ENCODE data around the gene PSD.

PSD gene

GRCh38 chr10:102402512-102402896 is 16.1 kb downstream of the PSD start:
- DNase-seq = no peak

DNA sequence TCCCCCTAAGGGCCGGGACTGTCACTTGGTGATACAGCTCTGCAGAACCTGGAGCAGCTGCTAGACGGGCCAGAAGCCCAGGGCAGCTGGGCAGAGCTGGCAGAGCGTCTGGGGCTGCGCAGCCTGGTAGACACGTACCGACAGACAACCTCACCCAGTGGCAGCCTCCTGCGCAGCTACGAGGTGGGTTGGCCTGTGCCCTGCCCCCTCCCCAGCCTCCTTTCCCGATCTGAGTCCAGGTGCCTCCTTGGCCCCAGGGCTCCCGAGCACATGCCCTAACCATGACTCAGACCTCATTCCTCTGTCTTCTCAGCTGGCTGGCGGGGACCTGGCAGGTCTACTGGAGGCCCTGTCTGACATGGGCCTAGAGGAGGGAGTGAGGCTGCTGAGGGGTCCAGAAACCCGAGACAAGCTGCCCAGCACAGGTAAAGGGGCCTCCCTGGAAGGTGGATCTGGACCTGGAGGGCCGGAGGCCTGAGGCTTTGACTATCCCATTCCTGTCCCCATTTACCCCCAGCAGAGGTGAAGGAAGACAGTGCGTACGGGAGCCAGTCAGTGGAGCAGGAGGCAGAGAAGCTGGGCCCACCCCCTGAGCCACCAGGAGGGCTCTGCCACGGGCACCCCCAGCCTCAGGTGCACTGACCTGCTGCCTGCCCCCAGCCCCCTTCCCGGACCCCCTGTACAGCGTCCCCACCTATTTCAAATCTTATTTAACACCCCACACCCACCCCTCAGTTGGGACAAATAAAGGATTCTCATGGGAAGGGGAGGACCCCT is 16.7 kb downstream of the PSD start:
- DNase-seq = no peak

DNA sequence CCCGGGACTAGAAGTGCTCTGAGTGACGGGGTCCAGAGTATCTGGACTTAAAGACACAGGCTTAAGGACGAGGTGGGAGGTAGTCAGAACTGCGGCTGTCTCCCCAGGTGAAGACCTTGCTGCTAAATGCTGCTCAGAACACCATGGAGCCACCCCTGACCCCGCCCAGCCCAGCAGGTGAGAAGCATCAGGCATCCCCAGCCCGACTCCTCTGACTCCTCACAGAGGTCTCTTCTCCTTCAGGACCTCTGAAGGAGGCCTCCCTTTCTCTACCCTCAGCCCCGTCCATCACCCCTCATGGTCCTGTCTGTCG is 17.3 kb downstream of the PSD start:
- no peak for DNase-seq

DNA sequence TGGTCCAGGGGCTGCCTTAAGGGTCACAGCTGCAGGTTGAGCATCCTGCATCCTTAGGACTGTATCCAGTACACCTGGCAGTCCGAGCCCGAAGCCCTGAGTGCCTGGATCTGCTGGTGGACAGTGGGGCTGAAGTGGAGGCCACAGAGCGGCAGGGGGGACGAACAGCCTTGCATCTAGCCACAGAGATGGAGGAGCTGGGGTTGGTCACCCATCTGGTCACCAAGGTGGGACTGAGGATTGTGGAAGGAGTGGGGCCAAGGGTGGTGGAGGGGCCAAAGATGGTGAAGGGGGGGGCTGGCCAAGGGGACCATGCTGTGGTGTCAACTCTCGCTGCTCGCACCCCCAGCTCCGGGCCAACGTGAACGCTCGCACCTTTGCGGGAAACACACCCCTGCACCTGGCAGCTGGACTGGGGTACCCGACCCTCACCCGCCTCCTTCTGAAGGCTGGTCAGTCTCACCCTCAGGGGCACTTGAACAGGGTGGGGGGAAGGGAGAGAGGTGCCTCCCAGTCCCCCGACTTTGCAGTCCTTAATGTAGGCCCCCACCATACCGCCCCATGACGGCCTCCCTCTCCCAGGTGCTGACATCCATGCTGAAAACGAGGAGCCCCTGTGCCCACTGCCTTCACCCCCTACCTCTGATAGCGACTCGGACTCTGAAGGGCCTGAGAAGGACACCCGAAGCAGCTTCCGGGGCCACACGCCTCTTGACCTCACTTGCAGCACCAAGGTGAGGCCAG is 17.8 kb downstream of the PSD start:
- no peak for DNase-seq

GRCh38 chr10:102400076-102400475 is 18.5 kb downstream of the PSD start:
- DNase-seq = no peak

- peak; percentile 55 for DNase-seq
Measured at GRCh38 chr10:102399217-102400021, 19.2 kb downstream of the PSD start.

DNA sequence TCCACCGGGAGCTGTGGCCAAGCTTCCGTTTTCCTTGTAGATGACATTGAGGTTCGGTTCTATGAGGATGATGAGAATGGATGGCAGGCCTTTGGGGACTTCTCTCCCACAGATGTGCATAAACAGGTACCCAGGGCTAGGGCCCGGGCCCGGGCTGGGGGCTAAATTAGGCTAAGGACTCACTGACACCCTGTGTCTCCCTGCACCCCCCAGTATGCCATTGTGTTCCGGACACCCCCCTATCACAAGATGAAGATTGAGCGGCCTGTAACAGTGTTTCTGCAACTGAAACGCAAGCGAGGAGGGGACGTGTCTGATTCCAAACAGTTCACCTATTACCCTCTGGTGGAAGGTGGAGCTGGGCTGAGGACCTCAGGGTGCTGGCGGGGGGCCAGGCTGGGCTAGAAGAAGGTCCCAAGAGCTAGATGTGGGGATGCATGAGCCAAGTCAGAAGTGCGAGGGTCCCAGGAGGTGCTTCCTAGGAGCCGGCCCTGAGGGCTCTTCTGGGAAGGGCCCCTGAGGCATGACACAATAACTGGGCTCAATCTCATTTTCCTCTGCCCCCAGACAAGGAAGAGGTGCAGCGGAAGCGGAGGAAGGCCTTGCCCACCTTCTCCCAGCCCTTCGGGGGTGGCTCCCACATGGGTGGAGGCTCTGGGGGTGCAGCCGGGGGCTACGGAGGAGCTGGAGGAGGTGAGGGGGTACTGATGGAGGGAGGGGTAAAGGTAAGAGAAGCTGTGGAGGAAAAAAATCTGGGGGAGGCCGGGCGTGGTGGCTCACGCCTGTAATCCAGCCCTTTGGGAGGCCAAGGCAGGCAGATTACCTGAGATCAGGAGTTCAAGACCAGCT is 20.2 kb downstream of the PSD start:
- DNase-seq = no peak

DNA sequence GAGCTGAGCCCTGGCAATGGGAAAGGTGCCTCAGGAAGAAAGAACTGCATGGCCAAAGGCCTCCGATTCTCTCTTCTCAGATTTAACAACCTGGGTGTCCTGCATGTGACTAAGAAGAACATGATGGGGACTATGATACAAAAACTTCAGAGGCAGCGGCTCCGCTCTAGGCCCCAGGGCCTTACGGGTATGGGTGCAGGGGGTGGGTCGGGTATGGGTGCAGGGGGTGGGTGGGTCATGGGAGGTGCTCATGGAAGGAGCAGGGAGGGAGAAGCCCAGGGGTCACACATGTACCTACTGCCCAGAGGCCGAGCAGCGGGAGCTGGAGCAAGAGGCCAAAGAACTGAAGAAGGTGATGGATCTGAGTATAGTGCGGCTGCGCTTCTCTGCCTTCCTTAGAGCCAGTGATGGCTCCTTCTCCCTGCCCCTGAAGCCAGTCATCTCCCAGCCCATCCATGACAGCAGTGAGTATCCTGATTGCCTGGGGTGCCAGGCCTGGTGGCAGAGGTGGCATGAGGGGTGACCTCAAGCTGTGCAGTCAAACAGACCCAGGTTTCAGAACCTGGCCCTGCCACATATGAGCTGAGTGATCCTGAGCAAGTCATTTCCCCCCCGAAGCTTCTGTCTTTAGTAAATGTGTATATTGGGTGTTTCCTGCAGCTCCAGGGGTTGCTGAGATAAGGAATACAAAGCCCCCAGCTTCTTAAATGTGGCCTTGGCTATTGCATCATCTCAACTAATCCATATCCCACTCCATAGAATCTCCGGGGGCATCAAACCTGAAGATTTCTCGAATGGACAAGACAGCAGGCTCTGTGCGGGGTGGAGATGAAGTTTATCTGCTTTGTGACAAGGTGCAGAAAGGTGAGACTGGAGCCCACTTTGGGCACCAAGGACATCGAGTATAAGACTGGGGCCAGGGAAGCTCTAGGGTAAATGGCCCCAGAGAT is 21.1 kb downstream of the PSD start:
- no peak for DNase-seq

GRCh38 chr10:102396730-102397151 is 21.8 kb downstream of the PSD start:
- no peak for DNase-seq

GRCh38 chr10:102396317-102396650 is 22.3 kb downstream of the PSD start:
- no peak for DNase-seq

DNA sequence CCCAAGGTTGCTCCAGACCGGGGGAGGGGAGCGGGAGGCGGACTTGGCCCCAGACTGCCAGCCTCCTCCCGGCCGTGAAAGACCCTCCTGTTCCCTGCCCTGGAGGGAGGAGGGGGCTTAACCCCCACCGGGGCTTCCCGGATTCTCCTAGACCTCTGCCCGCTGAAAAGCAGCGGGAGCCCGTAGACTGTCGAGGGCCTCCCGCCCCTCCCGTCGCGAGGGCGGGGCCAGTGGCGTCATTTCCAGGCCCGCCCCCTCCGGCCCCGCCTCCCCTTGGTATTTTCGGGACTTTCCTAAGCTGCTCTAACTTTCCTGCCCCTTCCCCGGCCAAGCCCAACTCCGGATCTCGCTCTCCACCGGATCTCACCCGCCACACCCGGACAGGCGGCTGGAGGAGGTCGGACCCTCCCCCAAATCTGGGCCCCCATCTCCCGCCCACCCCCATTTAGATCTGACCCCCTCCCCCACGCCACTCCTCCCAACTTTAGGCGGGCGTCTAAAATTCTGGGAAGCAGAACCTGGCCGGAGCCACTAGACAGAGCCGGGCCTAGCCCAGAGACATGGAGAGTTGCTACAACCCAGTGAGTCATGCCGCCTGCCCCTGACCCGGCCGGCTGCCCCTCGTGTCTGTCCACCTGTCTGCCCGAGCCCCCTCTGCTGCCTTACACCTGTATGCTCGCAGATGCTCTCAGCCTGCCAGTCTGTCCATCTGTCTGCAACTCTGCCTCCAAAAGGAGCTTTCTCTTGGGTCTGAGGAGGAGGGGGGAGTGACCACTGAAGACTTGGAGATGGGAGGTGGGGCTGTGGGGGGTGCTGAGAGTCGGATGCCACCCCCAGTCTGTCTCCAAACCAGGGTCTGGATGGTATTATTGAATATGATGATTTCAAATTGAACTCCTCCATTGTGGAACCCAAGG is 22.9 kb downstream of the PSD start, which contains the start of gene NFKB2:
Gene NFKB2 (plus strand): TSS at position 306 of the 917 bp plus-strand sequence. CDS start 255 bp downstream, at position 561.
- DNase-seq = peak; percentile 68

DNA sequence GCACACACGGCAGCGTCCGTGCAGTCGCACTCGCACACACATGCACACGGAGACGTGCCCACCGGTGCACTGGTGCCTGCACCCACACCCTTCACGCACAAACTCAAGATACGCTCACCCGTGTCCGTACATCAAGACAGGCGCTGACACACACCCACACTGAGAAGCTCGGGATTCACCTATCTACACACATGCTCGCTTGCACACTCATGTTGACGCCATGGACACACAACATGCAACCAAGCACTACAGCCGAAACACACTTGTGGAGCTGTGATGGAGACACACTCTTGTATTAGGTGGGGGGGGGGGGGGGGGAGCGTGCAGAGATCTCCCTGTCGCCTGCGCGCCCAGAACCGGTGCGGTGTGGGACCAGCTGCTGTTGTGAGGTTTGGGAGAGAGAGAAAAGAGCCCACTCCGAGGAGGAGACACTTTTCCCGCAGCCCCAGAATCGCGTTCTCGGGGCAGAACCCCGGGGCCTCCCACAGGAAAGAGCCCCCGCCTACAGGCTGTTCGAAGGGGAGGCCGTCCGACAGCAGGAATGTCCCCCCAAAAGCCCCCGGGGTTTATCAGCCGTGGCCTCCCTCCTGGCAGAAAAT is 23.7 kb downstream of the PSD start:
- no peak for DNase-seq

- DNase-seq = peak; percentile 73
Measured at GRCh38 chr10:102394079-102394800, 24.3 kb downstream of the PSD start.

DNA sequence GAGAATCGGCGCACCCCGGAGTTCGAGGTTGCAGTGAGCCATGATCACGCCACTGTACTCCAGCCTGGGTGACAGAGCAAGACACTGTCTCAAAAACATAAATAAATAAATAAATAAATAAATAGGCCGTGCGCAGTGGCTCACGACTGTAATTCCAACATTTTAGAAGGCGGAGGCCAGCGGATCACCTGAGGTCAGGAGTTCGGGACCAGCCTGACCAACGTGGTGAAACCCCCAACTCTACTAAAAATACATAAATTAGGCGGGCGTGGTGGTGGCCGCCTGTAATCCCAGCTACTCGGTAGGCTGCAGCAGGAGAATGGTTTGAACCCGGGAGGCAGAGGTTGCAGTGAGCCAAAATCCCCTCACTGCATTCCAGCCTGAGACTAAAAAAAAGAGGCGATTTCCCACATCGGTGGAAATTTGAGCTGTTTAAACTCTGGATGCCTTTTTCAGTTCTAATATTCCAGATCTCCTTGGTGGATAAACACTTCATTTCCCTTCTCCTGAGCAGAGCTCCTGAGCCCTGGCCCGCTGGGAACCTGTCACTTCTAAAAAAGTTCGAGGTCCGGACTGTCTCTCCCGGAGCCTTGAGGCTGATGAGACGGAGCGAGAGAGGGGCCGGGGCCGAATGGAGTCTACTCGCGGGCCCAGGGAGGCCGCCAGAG is 25.0 kb downstream of the PSD start:
- no peak for DNase-seq

- no peak for DNase-seq
Measured at GRCh38 chr10:102392306-102392705, 26.3 kb downstream of the PSD start.

DNA sequence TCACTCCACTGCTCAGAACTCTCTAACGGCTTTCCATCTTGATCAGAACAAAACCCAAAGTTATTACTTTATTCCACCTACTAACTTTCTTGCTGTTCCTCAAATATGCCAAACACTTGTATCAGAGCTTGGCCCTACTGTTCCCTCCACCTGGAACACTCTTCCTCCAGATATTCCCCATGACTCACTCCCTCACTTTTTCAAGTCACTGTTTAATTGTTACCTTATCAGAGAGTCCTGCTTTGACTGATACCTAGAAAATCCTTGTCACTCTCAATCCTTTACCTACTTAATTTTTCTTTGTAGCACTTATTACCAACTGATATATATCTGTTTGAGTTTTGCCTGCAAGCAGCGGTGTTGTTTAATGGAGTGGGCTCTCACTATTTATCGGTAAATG is 28.7 kb downstream of the PSD start:
- no peak for DNase-seq

- DNase-seq = no peak
Measured at GRCh38 chr10:102384606-102385429, 33.8 kb downstream of the PSD start.

- no peak for DNase-seq
Measured at GRCh38 chr10:102384053-102384452, 34.5 kb downstream of the PSD start.

All from NCI-H1048 (cell line).